Breast epithelium (tissue), 4 donors: Measurements from ENCODE around the gene CPNE5. TPM values are rescaled to one million over a fixed set of nuclear protein-coding genes. Genes with fewer than 3 reads are reported as not detected.

Experiments used
- DNase-seq, 2 donors: peaks; one replicate each; pipeline ENCODE4 v3.0.0-alpha.2; 2019; ENCODE audit warnings: low spot score in 2 of 2
- H3K27ac ChIP-seq, 2 donors: fragments of 200-600 bp; sonication (generic) in 1 of 2; one replicate each; pipeline ENCODE4 v1.5.1; 2016 to 2019; ENCODE audit warnings: mild to moderate bottlenecking in 1 of 2
- H3K27me3 ChIP-seq, 2 donors: fragments of 200-600 bp; sonication (generic) in 1 of 2; one replicate each; pipeline versions ENCODE4 v1.5.1 to v1.6.0; 2017 to 2019; ENCODE audit warnings: control low read depth in 1 of 2, mild to moderate bottlenecking in 1 of 2
- H3K36me3 ChIP-seq: fragments of 200-600 bp; one replicate; pipeline ENCODE4 v1.5.1; 2019
- H3K4me1 ChIP-seq, 2 donors: fragments of 200-600 bp; sonication (generic); one replicate each; pipeline ENCODE4 v1.5.1; 2016 to 2019; ENCODE audit warnings: control low read depth in 1 of 2
- H3K4me3 ChIP-seq, 3 donors: fragments of 200-600 bp; sonication (generic); 1 replicate in 2 of 3; 2 replicates in 1 of 3; pipeline ENCODE4 v1.5.1; 2016 to 2019; ENCODE audit warnings: mild to moderate bottlenecking in 3 of 3, moderate library complexity in 2 of 3
- H3K9me3 ChIP-seq, 2 donors: fragments of 200-600 bp; sonication (generic) in 1 of 2; one replicate each; pipeline ENCODE4 v1.5.1; 2016 to 2019; ENCODE audit warnings: control low read depth in 1 of 2
- CTCF ChIP-seq, 3 donors: fragments of 450-650 bp; IDR thresholded peaks; one replicate each; pipeline ENCODE4 v1.5.1; 2016 to 2017; ENCODE audit warnings: antibody characterized with exemption in 3 of 3, mild to moderate bottlenecking in 3 of 3, moderate library complexity in 3 of 3
- POLR2A ChIP-seq: fragments of 450-650 bp; IDR thresholded peaks from one replicate; pipeline ENCODE4 v1.6.1; 2016; ENCODE audit warnings: antibody characterized with exemption, mild to moderate bottlenecking, moderate library complexity
- POLR2AphosphoS5 ChIP-seq, 3 donors: sonication (generic); formaldehyde crosslinking; IDR thresholded peaks; one replicate each; pipeline ENCODE4 v1.6.1; 2017; ENCODE audit warnings: antibody characterized with exemption in 3 of 3
- intact Hi-C: fragments of 100-400 bp; cut with DNase I; formaldehyde crosslinking; loops from one replicate; pipeline ENCODE4 v1.15.1; 2023; ENCODE audit warnings: low total_unique reads
- total RNA-seq, 3 donors: library from RNA; depleted of rRNA; stranded (reverse); fragments of >200 nt; gene quantifications; one replicate each; pipeline ENCODE4 v1.1.0, GENCODE V29; 2016

The CPNE5 gene
- total RNA-seq, 3 donors from 2014 or later, result 0.96 to 5.2 (median 3.7) TPM

- H3K27ac ChIP-seq, result no peak overlapping the region
- H3K27me3 ChIP-seq, result no peaks in the 10 kb centered on the region
- H3K9me3 ChIP-seq, result no peaks in the 10 kb centered on the region
- H3K4me3 ChIP-seq, result no peak overlapping the region
- no peaks in the 10 kb centered on the region for H3K36me3 ChIP-seq
- intact Hi-C loops, result no loop called here
- H3K4me1 ChIP-seq, result no peaks in the 10 kb centered on the region
- no peak for TF ChIP-seq POLR2AphosphoS5 (IDR thresholded peaks at IDR 0.05)
- TF ChIP-seq POLR2A, result no peak
- no peak for TF ChIP-seq CTCF (IDR thresholded peaks at IDR 0.05)
- DNase-seq, result no peak
These were observed 34.7 kb downstream of the CPNE5 start for GRCh38 chr6:36804563-36804962.

- Histone ChIP-seq H3K27me3 (no peaks in the 10 kb centered on the region), H3K9me3 (no peaks in the 10 kb centered on the region), H3K36me3 (no peaks in the 10 kb centered on the region), H3K4me3 (no peak overlapping the region), H3K4me1 (no peaks in the 10 kb centered on the region), H3K27ac (no peak overlapping the region)
- intact Hi-C loops, result no loop called here
- no peak for DNase-seq
- no peak for TF ChIP-seq POLR2AphosphoS5 (IDR thresholded peaks at IDR 0.05)
- no peak for TF ChIP-seq CTCF (IDR thresholded peaks at IDR 0.05)
These were observed 35.3 kb downstream of the CPNE5 start for GRCh38 chr6:36803908-36804307.

- no peak for DNase-seq
- no peak for TF ChIP-seq CTCF (IDR thresholded peaks at IDR 0.05)
- no peak overlapping the region for H3K4me3 ChIP-seq
- no peaks in the 10 kb centered on the region for H3K4me1 ChIP-seq
- no peak overlapping the region for H3K27ac ChIP-seq
- H3K9me3 ChIP-seq, result no peaks in the 10 kb centered on the region
- intact Hi-C loops, result no loop called here
- no peaks in the 10 kb centered on the region for H3K36me3 ChIP-seq
- no peaks in the 10 kb centered on the region for H3K27me3 ChIP-seq
These were observed 35.8 kb downstream of the CPNE5 start for GRCh38 chr6:36803482-36803881.

- no peak for DNase-seq
- H3K4me1 ChIP-seq, result no peaks in the 10 kb centered on the region
- intact Hi-C loops, result no loop called here
- H3K27me3 ChIP-seq, result no peaks in the 10 kb centered on the region
- H3K9me3 ChIP-seq, result no peaks in the 10 kb centered on the region
- no peak overlapping the region for H3K27ac ChIP-seq
- TF ChIP-seq POLR2AphosphoS5 (IDR thresholded peaks at IDR 0.05), result no peak
- no peak for TF ChIP-seq CTCF (IDR thresholded peaks at IDR 0.05)
- no peak for TF ChIP-seq POLR2A
- no peak overlapping the region for H3K4me3 ChIP-seq
- H3K36me3 ChIP-seq, result no peaks in the 10 kb centered on the region
These were observed 38.8 kb downstream of the CPNE5 start for GRCh38 chr6:36800223-36801076.

GRCh38 chr6:36798852-36799251, 40.4 kb downstream of the CPNE5 start:
- no peak overlapping the region for H3K4me3 ChIP-seq
- intact Hi-C loops, result no loop called here

More at GRCh38 chr6:36798852-36799251, 40.4 kb downstream of the CPNE5 start:
- Histone ChIP-seq H3K9me3 (no peaks in the 10 kb centered on the region), H3K27me3 (no peaks in the 10 kb centered on the region), H3K36me3 (no peaks in the 10 kb centered on the region), H3K4me1 (no peaks in the 10 kb centered on the region), H3K27ac (no peak overlapping the region)
- no peak for TF ChIP-seq POLR2A
- TF ChIP-seq POLR2AphosphoS5 (IDR thresholded peaks at IDR 0.05), result no peak
- no peak for TF ChIP-seq CTCF (IDR thresholded peaks at IDR 0.05)
- no peak for DNase-seq
